K562 (cell line): ENCODE measurements around the gene CEP162. TPM values are rescaled to one million over a fixed set of nuclear protein-coding genes. Genes with fewer than 3 reads are reported as not detected.
A peak's percentile ranks its signal among the peaks of the same experiment; 100 is the strongest.
"Not testable (repeated sequence)": the region's sequence is repeated elsewhere in the genome, so short reads cannot be mapped to it uniquely, and the experiment has no call there.

Experiments used
- ATAC-seq: fragments of 200-7000 bp; cut with Tn5 transposase; 3 replicates; pipeline ENCODE4 v1.9.1; 2020; ENCODE audit warnings: moderate library complexity
- BruUV-seq: library from RNA; stranded (reverse); fragments of 400-500 nt; replicated peaks from 2 replicates; lab custom pipeline; 2021; lab: Mats Ljungman, UMichigan
- CTCF ChIA-PET: fragments of 300-600 bp; formaldehyde crosslinking; extraction: SDS; loops from one replicate; lab custom pipeline; 2021; ENCODE audit warnings: low intra/inter-chr PET ratio; lab: Yijun Ruan, JAX
- POLR2A ChIA-PET: fragments of 300-600, 350-650 bp; sonication (Branson Sonifier 250); formaldehyde crosslinking; extraction: SDS; loops from one replicate; lab custom pipeline; 2021; ENCODE audit warnings: antibody characterized with exemption, inconsistent platforms; lab: Yijun Ruan, JAX
- DNase-seq, 4 experiments: peaks; one replicate each; pipeline versions ENCODE4 v3.0.0 to v3.0.0-alpha.2; 2011 to 2018; ENCODE audit warnings: low spot score in 3 of 4, mixed read lengths in 3 of 4; ENCODE audit errors: extremely low read depth in 1 of 4
- FAIRE-seq: peaks from 2 replicates; lab custom pipeline; 2011; peaks lifted over from hg19 to GRCh38; lab: Jason Lieb, UNC
- H2AFZ ChIP-seq: 2 replicates; pipeline ENCODE4 v1.6.0; 2011; ENCODE audit warnings: low read depth, low read length, control low read depth, inconsistent platforms
- H3K27ac ChIP-seq: fragments of 200-600 bp; 3 replicates; pipeline ENCODE4 v1.8.0; 2011; ENCODE audit warnings: low read depth, mild to moderate bottlenecking, control low read depth, inconsistent platforms, low read length, moderate library complexity, mixed read lengths; ENCODE audit errors: extremely low read depth
- H3K27me3 ChIP-seq, 2 experiments: fragments of 300-600 bp in 1 of 2; 2 replicates in 1 of 2; 3 replicates in 1 of 2; pipeline versions ENCODE4 v1.6.0 to v1.8.0; 2011; ENCODE audit warnings: inconsistent platforms in 2 of 2, low read length in 2 of 2, mild to moderate bottlenecking in 1 of 2, mixed read lengths in 1 of 2, moderate library complexity in 1 of 2; ENCODE audit not compliant: control insufficient read depth in 2 of 2, insufficient read depth in 2 of 2
- H3K36me3 ChIP-seq: fragments of 300-600 bp; 3 replicates; pipeline ENCODE4 v1.8.0; 2011; ENCODE audit warnings: mild to moderate bottlenecking, low read length, inconsistent platforms; ENCODE audit not compliant: control insufficient read depth, insufficient read depth
- H3K4me1 ChIP-seq, 2 experiments: fragments of 200-600 bp in 1 of 2; replicated peaks in 1 of 2; 2 replicates in 1 of 2; 3 replicates in 1 of 2; pipeline versions ENCODE4 v1.5.1 to v1.8.0; 2011; ENCODE audit warnings: inconsistent platforms in 2 of 2, low read length in 2 of 2, mild to moderate bottlenecking in 1 of 2, mixed read lengths in 1 of 2, moderate library complexity in 1 of 2; ENCODE audit not compliant: control insufficient read depth in 2 of 2, insufficient read depth in 2 of 2
- H3K4me2 ChIP-seq: 2 replicates; pipeline ENCODE4 v1.6.1; 2011; ENCODE audit warnings: low read length, control low read depth, inconsistent platforms, mixed read lengths; ENCODE audit not compliant: insufficient read depth
- H3K4me3 ChIP-seq: fragments of 200-600 bp; sonication (generic), shearing (Covaris generic); 2 replicates; pipeline ENCODE4 v1.5.1; 2016; ENCODE audit warnings: control low read depth, inconsistent platforms
- H3K79me2 ChIP-seq: fragments of 200-600 bp; 3 replicates; pipeline ENCODE4 v1.8.0; 2011; ENCODE audit warnings: low read length, inconsistent platforms; ENCODE audit not compliant: control insufficient read depth, insufficient read depth
- H3K9ac ChIP-seq, 2 experiments: 2 replicates each; pipeline versions ENCODE4 v1.6.0 to v1.6.1; 2011; ENCODE audit warnings: low read depth in 2 of 2, low read length in 2 of 2, control low read depth in 1 of 2, inconsistent platforms in 1 of 2, mild to moderate bottlenecking in 1 of 2, mixed read lengths in 1 of 2; ENCODE audit not compliant: insufficient read depth in 1 of 2
- H3K9me1 ChIP-seq: one replicate; pipeline ENCODE4 v1.6.0; 2011; ENCODE audit warnings: inconsistent platforms, mild to moderate bottlenecking, low read length, moderate library complexity; ENCODE audit not compliant: control insufficient read depth, insufficient read depth
- H3K9me3 ChIP-seq: replicated peaks from 2 replicates; pipeline ENCODE4 v1.5.1; 2011; ENCODE audit warnings: low read depth, low read length, inconsistent platforms; ENCODE audit not compliant: control insufficient read depth, insufficient read depth
- H4K20me1 ChIP-seq: replicated peaks from 2 replicates; pipeline ENCODE4 v1.6.1; 2011; ENCODE audit warnings: low read length, inconsistent platforms, mixed read lengths; ENCODE audit not compliant: control insufficient read depth, insufficient read depth
- BACH1 ChIP-seq: fragments of 200-800 bp; sonication (Bioruptor generic); IDR thresholded peaks from 2 replicates; pipeline ENCODE4 v1.6.1; 2016; ENCODE audit warnings: missing genetic modification characterization, missing compliant biosample characterization
- CHD2 ChIP-seq: IDR thresholded peaks from 2 replicates; pipeline ENCODE4 v1.6.1; 2011; ENCODE audit warnings: low read depth, low read length
- GABPB2 ChIP-seq: fragments of 250-450 bp; sonication (Bioruptor Pico); conservative IDR thresholded peaks from 2 replicates; pipeline ENCODE4 v1.5.1; 2021; ENCODE audit warnings: mild to moderate bottlenecking
- POLR2AphosphoS5 ChIP-seq: IDR thresholded peaks from 2 replicates; pipeline ENCODE4 v1.6.1; 2011; ENCODE audit warnings: mild to moderate bottlenecking, low read depth, low read length, moderate library complexity; ENCODE audit not compliant: control insufficient read depth, insufficient read depth
- TBP ChIP-seq: optimal IDR thresholded peaks from 2 replicates; pipeline ENCODE3; 2011; ENCODE audit warnings: low read depth, low read length, improper control_type of control experiment
- ZBTB7A ChIP-seq: IDR thresholded peaks from 2 replicates; pipeline ENCODE4 v1.6.1; 2011; ENCODE audit warnings: low read depth, mild to moderate bottlenecking, low read length, moderate library complexity, borderline replicate concordance; ENCODE audit not compliant: control insufficient read depth
- ZNF431 ChIP-seq: sonication (generic); formaldehyde crosslinking; IDR thresholded peaks from 2 replicates; pipeline ENCODE4 v1.8.0; 2022; ENCODE audit warnings: mild to moderate bottlenecking, missing genetic modification reagents
- WGBS: fragments of 100-300 bp; shearing (Covaris generic); methylation state at CpG from one replicate; pipeline ENCODE4 v1.1.6; 2016; ENCODE audit warnings: low coverage, mixed read lengths; ENCODE audit not compliant: insufficient coverage; ENCODE audit errors: missing lambda C conversion rate; 5-methylcytosine and 5-hydroxymethylcytosine counted together
- in situ Hi-C: fragments of 300-500 bp; cut with MboI; formaldehyde crosslinking; loops from 4 replicates; pipeline ENCODE4 v1.15.0; 2018; ENCODE audit warnings: inconsistent platforms, mixed read lengths
- intact Hi-C: fragments of 100-400 bp; cut with micrococcal nuclease; formaldehyde crosslinking; loops from 2 replicates; pipeline ENCODE4 v1.14.2; 2022
- polyA plus RNA-seq, 8 experiments: library from polyadenylated mRNA; depleted of rRNA in 4 of 8; stranded (reverse) in 5 of 8; unstranded in 3 of 8; fragments of >200 nt; fragmentation: Nextera tagmentation in 2 of 8; fragmentation: Illumina TruSeq in 1 of 8; extraction: Ambion mirVana in 2 of 8; extraction: Trizol in 1 of 8; gene quantifications; 2 replicates each; pipeline versions ENCODE4 v1.2.1 to v1.2.3, GENCODE V29; 2011 to 2014; ENCODE audit warnings: inconsistent platforms in 1 of 8, missing spikeins in 1 of 8
- total RNA-seq, 7 experiments: library from RNA; depleted of rRNA in 6 of 7; stranded (reverse); fragments of >200 nt in 6 of 7; fragmentation: Illumina TruSeq in 2 of 7; extraction: Trizol in 2 of 7; gene quantifications; 2 replicates each; pipeline versions ENCODE4 v1.2.1 to v1.2.3, GENCODE V29; 2011 to 2021; ENCODE audit warnings: low replicate concordance in 1 of 7

Gene CEP162
- total and polyA plus RNA-seq, 9 of the 15 experiments (the other 6 are each of a cell fraction or from before 2014, with no cell fraction given) = 3.9 to 8.6 (median 6.7) TPM

DNA sequence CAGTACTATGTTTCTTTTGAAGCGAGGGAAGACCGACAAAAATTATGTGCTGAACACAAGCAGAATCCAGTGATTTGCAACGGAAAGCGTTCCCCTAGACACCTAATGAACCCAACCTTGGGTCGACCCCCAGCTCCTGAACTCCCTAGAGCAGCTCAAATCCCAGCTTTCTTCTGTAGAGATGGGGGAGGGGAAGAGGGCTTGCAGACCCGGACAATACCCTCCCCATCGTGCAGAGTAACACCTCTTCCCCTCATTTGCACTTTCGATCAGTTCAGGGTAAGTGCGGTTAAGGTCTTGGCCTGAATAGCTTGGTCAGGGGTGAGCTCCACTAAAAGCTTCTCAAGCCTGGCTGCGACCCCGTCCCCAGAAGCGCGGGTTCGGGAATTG is 404 bp downstream of the CEP162 start:
- no peaks in the 10 kb centered on the region for H3K27me3 ChIP-seq
- TSS peak; percentile 74 for BruUV-seq
- peak overlapping the region; percentile 99 for H3K4me2 ChIP-seq
- peaks cover 0 to 2% of the 10 kb centered on the region in 2 experiments; a peak in 2 of 5 replicates for H3K4me1 ChIP-seq
- POLR2A ChIA-PET = interaction anchor here (0.6 kb wide), 1 partner anchor 499 kb away, joined by 3 read pairs; no protein-coding TSS in a partner anchor
- H3K27ac ChIP-seq = peak overlapping the region; percentile 19; the same call in 2 of the 3 replicates
- ATAC-seq (peak; percentile 24), FAIRE-seq (no peak), DNase-seq (peak in 1 of 4 experiments; percentile 14)
- WGBS = 1% methylated on average over 13 of the region's 14 CpGs
- no peaks in the 10 kb centered on the region for H3K36me3 ChIP-seq
- CTCF ChIA-PET = interaction anchor here (0.7 kb wide), 1 partner anchor 1160 kb away, joined by 3 read pairs; the partner anchor contains the start of gene DOP1A
- no peaks in the 10 kb centered on the region for H4K20me1 ChIP-seq
- H2AFZ ChIP-seq = peak overlapping the region; percentile 100
- peak overlapping the region; percentile 82 for H3K4me3 ChIP-seq
- in situ Hi-C loops (no loop called here), intact Hi-C loops (loop anchor here (2.0 to 10.0 kb wide), 6 partner anchors 44 to 1098 kb away; partner anchors contain the start of gene TBX18)
- no peaks in the 10 kb centered on the region for H3K9me3 ChIP-seq
- peak; percentile 15; the same call in 1 of the 2 replicates for TF ChIP-seq ZBTB7A
- no peak for TF ChIP-seq BACH1 (tag)
- H3K9me1 ChIP-seq = no peaks in the 10 kb centered on the region
- H3K79me2 ChIP-seq = peaks cover 5% of the 10 kb centered on the region; the same call in 2 of the 3 replicates
- peak overlapping the region; percentile 64 to 88 for H3K9ac ChIP-seq

DNA sequence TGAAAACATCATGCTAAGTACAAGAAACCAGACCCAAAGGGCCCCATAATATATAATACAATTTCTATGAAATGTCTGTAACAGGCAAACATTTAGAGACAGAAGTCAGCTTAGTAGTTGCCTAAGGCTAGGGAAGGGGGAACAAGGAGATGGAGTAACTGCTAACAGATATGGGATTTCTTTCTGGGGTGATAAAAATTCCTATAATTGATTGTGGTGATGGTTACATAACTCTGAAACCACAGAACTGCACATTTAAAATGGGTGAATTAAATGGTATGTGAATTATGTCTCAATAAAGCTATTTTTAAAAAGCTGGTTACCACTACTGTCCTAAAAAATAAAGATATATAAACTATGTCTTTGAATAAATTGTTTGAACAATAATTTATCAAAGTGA is 3.2 kb downstream of the CEP162 start:
- H3K36me3 ChIP-seq = no peaks in the 10 kb centered on the region
- ChIA-PET POLR2A (interaction anchor here (0.8 kb wide), 1 partner anchor 358 kb away, joined by 4 read pairs; no protein-coding TSS in a partner anchor), CTCF (interaction anchor here (0.5 kb wide), 1 partner anchor 102 kb away, joined by 3 read pairs; no protein-coding TSS in a partner anchor)
- FAIRE-seq (no peak), ATAC-seq (no peak), DNase-seq (no peak)
- H3K4me1 ChIP-seq = peaks cover 0 to 2% of the 10 kb centered on the region in 2 experiments; a peak in 2 of 5 replicates
- no peak overlapping the region for H3K27ac ChIP-seq
- no peak overlapping the region for H3K4me3 ChIP-seq
- TF ChIP-seq TBP = no peak
- TF ChIP-seq POLR2AphosphoS5 = no peak
- TF ChIP-seq GABPB2 (CRISPR knock-in tag) = no peak
- no peak for TF ChIP-seq CHD2
- TF ChIP-seq ZNF431 (CRISPR knock-in tag) = no peak
- H3K9ac ChIP-seq = no peak overlapping the region
- no peaks in the 10 kb centered on the region for H4K20me1 ChIP-seq
- intact Hi-C loops = loop anchor here (10.0 kb wide), 2 partner anchors 169 to 1101 kb away; no protein-coding TSS in a partner anchor
- H3K4me2 ChIP-seq = no peak overlapping the region
- H3K27me3 ChIP-seq = no peaks in the 10 kb centered on the region
- H3K9me1 ChIP-seq = no peaks in the 10 kb centered on the region
- no TSS peak for BruUV-seq
- H3K9me3 ChIP-seq = no peaks in the 10 kb centered on the region
- peaks cover 5% of the 10 kb centered on the region; the same call in 2 of the 3 replicates for H3K79me2 ChIP-seq
- in situ Hi-C loops = loop anchor here (25.0 kb wide), 1 partner anchor 612 kb away; no protein-coding TSS in a partner anchor
- no peak overlapping the region for H2AFZ ChIP-seq

DNA sequence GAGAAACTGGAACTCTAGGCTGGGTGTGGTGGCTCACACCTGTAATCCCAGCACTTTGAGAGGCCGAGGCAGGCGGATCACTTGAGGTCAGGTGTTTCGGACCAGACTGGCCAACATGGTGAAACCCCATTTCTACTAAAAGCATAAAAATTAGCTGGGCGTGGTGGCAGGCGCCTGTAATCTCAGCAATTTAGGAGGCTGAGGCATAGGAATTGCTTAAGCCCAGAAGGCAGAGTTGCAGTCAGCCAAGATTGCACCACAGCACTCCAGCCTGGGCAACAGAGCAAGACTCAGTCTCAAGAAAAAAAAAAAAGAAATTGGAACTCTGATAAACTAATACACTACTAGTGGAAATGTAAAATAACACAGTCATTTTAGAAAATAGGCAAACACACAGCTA is 3.8 kb downstream of the CEP162 start:
- H3K4me3 ChIP-seq, H3K27me3 ChIP-seq, FAIRE-seq, H3K27ac ChIP-seq, BruUV-seq, DNase-seq, H3K4me2 ChIP-seq, H4K20me1 ChIP-seq, H3K79me2 ChIP-seq, H3K9me1 ChIP-seq, H2AFZ ChIP-seq, H3K9me3 ChIP-seq, H3K36me3 ChIP-seq, H3K9ac ChIP-seq, POLR2A ChIA-PET, ATAC-seq, H3K4me1 ChIP-seq: not testable (repeated sequence)
- intact Hi-C loops (loop anchor here (10.0 kb wide), 2 partner anchors 169 to 1101 kb away; no protein-coding TSS in a partner anchor), in situ Hi-C loops (loop anchor here (25.0 kb wide), 1 partner anchor 611 kb away; no protein-coding TSS in a partner anchor)
- CTCF ChIA-PET = interaction anchor here (0.7 kb wide), 1 partner anchor 29 kb away, joined by 4 read pairs; no protein-coding TSS in a partner anchor
- WGBS = 92% methylated on average over 4 of the region's 5 CpGs
